GM21619 (cell line): ENCODE data around the gene ZC3H15.
"Not testable (repeated sequence)": the region's sequence is repeated elsewhere in the genome, so short reads cannot be mapped to it uniquely, and the experiment has no call there.

Experiments used
- ATAC-seq: cut with Tn5 transposase; IDR thresholded peaks from one replicate; pipeline ENCODE4 v1.9.1; 2021; ENCODE audit not compliant: unreplicated experiment

The ZC3H15 gene

GRCh38 chr2:186485871-186486650, at the start of gene ZC3H15:
ZC3H15 (plus strand) TSS chr2:186486260; CDS start chr2:186486383, 123 bp downstream.
- peak; percentile 82 for ATAC-seq

DNA sequence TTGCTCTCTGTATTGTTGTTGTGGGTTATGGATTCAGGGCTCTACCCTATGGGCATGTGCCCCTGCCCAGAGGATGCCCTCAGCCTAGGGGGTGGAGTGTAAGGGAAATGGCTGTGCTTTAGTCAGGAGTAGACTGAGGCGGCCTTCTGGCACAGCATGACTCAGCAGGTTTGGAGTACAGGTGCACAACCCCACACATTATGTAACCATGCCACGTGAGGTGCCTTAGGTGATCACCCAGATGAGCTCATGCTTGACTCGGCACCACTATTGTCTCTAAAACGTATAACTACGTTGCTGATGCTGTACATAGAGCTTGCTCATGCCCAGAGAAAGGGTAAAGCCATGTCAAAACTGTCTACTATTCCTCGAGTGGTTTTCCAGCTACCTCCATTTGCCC, 48.3 kb upstream of the ZC3H15 start:
- ATAC-seq, result no peak

DNA sequence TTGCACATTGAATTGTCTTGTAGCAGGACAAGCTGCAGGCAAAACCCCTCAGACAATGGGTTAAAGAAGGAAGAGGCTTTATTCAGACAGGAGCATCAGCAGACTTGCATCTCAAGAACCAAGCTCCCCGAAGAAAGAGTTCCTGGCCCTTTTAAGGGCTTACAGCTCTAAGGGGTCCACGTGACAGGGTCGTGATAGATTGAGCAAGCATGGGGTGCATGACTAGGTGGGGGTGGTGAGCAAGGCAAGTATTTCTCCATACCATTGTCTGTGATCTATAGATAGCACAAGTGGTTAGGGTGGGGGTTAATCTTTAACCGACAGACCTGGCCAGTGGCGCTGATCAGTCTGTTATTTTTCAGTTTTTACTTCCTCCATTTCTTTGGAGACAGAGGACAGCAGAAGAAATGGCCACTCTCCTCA, 46.4 kb upstream of the ZC3H15 start:
- not testable (repeated sequence) for ATAC-seq

DNA sequence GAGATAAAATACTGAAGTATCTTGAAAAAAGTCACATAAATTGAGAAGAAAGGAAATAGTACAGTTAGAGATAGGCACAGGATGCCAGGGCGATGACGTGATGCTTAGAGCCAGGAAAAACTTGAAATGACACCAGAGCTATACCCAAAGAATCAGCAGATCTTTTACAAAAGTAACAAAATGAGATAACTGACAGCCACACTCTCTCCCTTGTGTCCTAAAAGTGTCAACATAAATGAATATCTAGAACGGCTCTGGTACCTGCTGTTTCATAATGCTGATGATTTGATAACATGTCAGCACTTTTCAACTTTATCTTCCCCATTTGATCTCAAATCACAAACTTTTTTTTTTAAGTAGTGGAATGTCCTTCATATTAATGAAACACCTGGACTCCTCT, 45.6 kb upstream of the ZC3H15 start:
- no peak for ATAC-seq

- no peak for ATAC-seq
Observed at GRCh38 chr2:186442885-186443284, 43.2 kb upstream of the ZC3H15 start.

- ATAC-seq, result no peak
Observed at GRCh38 chr2:186443851-186444250, 42.2 kb upstream of the ZC3H15 start.

DNA sequence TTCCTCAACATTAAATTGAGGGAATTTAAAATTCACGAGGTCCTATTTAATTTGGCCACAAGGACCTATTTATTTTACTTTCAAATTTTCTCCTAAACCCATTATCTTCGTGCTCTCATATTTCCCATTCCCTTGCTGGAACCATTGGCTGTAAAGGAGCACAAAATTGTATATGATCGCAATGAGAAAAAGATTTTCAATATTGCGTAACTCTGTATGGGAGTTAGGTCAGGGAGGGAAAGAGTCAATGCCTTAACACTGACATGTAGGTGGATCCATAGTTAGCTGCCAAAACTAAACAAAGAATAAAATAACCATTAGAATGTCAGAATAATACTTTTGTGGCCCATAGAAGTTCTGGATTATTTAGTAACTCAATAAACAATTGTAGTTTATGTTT, 40.6 kb upstream of the ZC3H15 start:
- ATAC-seq, result no peak

DNA sequence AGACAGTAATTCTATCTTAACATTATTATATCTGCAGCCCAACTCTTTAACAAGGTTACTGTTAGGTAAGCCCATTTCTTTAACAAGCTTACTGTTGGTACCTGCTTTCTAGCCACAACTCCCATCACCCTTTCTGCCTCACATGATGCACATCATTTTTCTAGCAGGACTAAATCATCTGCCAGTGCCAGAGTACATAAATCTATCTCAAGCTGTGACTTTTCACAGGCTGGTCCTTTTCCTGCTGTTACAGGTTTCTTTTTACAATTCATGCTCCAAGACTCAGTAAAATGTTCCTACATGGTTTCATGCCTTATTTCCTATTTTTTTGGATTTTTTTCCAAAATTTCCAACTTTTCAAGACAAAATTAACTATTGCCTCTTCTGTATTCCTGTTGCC, 30.4 kb upstream of the ZC3H15 start:
- no peak for ATAC-seq

DNA sequence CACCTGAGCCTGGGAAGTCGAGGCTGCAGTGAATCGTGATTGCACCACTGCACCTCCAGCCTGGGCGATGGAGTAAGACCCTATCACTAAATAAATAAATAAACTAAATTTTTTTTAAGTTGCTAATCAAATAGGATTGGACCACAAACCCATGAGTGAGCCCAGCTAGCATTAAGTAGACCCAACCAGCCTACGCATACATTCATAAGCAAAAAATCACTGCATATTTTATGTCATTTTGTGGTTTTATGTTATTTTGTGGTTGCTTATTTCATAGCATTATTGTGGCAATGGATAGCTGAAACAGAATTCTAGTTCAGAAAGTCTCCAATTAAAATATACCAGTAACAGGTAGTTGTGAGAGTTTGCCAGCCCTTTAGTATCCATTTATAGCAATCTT, 29.1 kb upstream of the ZC3H15 start:
- no peak for ATAC-seq

- no peak for ATAC-seq
Observed at GRCh38 chr2:186457908-186458307, 28.2 kb upstream of the ZC3H15 start.

GRCh38 chr2:186459009-186459408, 27.1 kb upstream of the ZC3H15 start:
- ATAC-seq, result no peak

DNA sequence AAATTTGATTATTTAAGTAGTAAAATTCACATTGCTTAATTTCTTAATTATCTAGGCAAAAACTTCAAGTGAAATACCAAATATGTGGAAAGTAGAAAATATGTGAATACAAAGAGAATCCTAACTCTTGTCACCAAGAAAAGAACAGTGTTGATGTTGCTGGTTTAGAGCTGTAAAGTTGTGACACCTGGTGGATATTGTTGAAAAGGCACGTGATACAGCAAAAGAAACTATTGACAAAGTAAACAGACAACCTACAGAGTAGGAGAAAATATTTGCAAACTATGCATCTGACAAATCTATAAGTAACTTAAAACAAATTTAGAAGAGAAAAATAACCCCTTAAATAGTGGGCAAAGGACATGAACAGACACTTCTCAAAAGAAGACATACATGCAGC, 25.6 kb upstream of the ZC3H15 start:
- peak; percentile 87 for ATAC-seq

GRCh38 chr2:186466743-186467142, 19.3 kb upstream of the ZC3H15 start:
- ATAC-seq, result no peak

DNA sequence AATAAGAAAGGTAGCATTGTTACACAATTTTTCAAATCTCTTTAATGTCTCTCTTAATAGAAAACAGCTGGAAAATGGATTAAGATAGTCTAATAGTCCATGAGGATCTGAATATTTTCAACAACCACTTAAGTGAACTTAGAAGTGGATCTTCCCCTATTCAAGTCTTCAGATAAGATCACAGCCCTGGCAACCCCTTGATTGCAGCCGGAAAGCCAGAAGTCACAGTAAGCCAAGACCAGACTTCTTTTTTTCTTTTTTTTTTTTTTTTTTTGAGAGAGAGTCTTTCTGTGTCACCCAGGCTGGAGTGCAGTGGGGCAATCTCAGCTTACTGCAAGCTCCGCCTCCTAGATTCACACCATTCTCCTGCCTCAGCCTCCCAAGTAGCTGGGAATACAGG, 18.6 kb upstream of the ZC3H15 start:
- ATAC-seq, result no peak

DNA sequence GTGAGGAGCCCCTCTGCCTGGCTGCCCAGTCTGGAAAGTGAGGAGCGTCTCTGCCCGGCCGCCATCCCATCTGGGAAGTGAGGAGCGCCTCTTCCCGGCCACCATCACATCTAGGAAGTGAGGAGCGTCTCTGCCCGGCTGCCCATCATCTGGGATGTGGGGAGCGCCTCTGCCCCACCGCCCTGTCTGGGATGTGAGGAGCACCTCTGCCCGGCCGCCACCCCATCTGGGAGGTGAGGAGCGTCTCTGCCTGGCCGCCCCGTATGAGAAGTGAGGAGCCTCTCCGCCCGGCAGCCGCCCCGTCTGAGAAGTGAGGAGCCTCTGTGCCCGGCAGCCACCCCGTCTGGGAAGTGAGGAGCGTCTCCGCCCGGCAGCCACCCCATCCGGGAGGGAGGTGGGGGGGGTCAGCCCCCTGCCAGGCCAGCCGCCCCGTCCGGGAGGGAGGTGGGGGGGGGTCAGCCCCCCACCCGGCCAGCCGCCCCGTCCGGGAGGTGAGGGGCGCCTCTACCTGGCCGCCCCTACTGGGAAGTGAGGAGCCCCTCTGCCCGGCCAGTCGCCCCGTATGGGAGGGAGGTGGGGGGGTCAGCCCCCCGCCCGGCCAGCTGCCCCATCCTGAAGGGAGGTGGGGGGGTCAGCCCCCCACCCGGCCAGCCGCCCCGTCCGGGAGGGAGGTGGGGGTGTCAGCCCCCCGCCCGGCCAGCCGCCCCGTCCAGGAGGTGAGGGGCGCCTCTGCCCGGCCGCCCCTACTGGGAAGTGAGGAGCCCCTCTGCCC, 13.2 kb upstream of the ZC3H15 start:
- not testable (repeated sequence) for ATAC-seq

DNA sequence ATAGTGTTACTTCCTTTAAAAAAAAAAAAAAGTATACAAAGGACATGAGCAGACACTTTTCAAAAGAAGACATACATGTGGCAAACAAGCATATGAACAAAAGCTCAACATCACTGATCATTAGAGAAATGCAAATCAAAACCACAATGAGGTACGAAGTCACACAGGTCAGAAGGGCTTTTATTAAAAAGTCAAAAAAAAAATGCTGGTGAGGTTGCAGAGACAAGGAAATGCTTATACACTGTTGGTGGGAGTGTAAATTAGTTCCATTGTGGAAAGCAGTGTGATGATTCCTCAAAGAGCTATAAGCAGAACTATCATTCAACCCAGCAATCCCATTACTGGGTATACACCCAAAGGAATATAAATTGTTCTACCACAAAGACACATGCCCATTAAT, 11.8 kb upstream of the ZC3H15 start:
- not testable (repeated sequence) for ATAC-seq

GRCh38 chr2:186477790-186478189, 8.3 kb upstream of the ZC3H15 start:
- no peak for ATAC-seq

- no peak for ATAC-seq
Observed at GRCh38 chr2:186480991-186481390, 5.1 kb upstream of the ZC3H15 start.

GRCh38 chr2:186484062-186484735, 1.9 kb upstream of the ZC3H15 start:
- ATAC-seq, result no peak

DNA sequence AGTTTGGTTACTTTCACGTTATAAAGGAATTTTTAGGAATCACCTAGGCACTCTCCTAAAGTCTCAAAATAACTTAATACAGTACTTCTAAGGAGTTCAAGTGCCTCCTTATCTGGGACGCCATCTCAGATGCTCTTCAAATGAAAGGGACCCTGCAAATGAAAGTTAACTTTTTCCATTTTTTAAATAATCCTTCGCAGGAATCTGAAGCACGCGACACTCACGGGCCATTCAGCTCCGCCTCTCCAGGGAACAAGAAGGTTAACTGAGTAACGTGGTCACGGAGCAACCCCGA, 537 bp upstream of the ZC3H15 start:
- ATAC-seq, result no peak

DNA sequence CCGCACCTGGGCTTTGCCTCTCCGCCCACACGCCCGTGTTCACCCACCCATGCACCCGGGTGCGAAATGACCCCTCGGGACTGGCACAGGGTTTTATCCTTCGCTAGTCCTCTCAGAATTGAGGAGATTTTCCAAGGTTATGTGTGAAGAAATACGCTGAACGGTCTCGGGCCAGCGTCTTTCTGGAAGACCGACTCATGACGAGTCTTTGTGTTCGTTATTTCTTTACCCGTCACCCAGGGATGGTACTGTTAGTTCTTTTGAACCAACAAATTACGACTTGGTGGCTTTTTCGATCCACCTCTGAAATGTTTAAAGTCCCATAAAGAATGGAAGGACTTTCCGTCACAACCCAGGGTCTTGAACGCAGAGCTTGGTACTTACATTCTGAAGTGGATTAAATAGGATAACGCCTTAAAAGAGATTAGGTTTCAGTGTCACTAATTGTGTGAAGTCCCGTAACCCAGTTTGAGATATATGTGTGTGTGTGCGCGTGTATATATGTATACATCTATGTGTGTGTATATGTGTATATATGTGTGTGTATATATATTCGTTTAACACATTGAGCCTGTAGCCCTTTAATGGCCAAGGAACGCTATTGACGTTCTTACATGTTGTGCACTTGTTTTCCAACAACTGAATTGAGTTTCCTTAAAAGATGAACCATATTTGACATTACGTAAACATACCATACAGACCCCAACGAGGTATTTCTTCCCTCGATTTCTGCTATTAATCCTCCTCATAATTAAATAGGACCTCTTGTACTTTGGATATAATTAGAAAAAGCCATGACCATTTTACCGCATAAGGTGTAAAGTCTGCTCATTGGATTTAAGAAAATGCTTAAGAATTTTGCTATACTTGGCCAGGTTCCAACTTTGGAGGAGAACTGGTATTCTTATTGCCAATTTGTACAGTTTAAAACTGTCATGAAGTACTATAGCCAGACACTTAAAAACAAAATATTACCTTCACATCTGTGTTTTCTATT, 889 bp downstream of the ZC3H15 start:
- no peak for ATAC-seq
